HepG2 (cell line): ENCODE results near the gene RERE. TPM values are rescaled to one million over a fixed set of nuclear protein-coding genes. Genes with fewer than 3 reads are reported as not detected.

Experiments used
- ATAC-seq: fragments of 200-7000 bp; cut with Tn5 transposase; 3 replicates; pipeline ENCODE4 v1.9.1; 2020; ENCODE audit warnings: mild to moderate bottlenecking, moderate library complexity
- BruUV-seq: library from RNA; stranded (reverse); fragments of 400-500 nt; replicated peaks from 2 replicates; lab custom pipeline; 2021; lab: Mats Ljungman, UMichigan
- CTCF ChIA-PET: fragments of 300-600 bp; formaldehyde crosslinking; extraction: SDS; loops from one replicate; lab custom pipeline; 2021; ENCODE audit warnings: low total read pairs, inconsistent platforms, low intra/inter-chr PET ratio; lab: Yijun Ruan, JAX
- POLR2A ChIA-PET: fragments of 350-600 bp; sonication (Branson Sonifier 250); formaldehyde crosslinking; loops from one replicate; lab custom pipeline; 2020; ENCODE audit warnings: antibody characterized with exemption, inconsistent platforms; lab: Yijun Ruan, JAX
- DNase-seq: peaks from one replicate; pipeline ENCODE4 v3.0.0-alpha.2; 2015; ENCODE audit warnings: low spot score
- FAIRE-seq: peaks from 3 replicates; lab custom pipeline; 2011; peaks lifted over from hg19 to GRCh38; lab: Jason Lieb, UNC
- H2AFZ ChIP-seq: one replicate; pipeline ENCODE4 v1.6.1; 2011; ENCODE audit warnings: low read length, inconsistent platforms
- H3K27ac ChIP-seq: fragments of 300-600 bp; 3 replicates; pipeline ENCODE4 v1.8.0; 2011; ENCODE audit warnings: mixed run types, mild to moderate bottlenecking, mixed read lengths, low read length, inconsistent platforms; ENCODE audit not compliant: insufficient read depth; ENCODE audit errors: extremely low read length
- H3K27me3 ChIP-seq, 2 experiments: fragments of 200-600 bp in 1 of 2; 2 replicates in 1 of 2; 3 replicates in 1 of 2; pipeline versions ENCODE4 v1.6.0 to v1.8.0; 2011; ENCODE audit warnings: low read length in 2 of 2, mild to moderate bottlenecking in 2 of 2, moderate library complexity in 2 of 2, inconsistent platforms in 1 of 2; ENCODE audit not compliant: insufficient read depth in 2 of 2, control insufficient read depth in 1 of 2
- H3K36me3 ChIP-seq, 2 experiments: fragments of 200-600 bp in 1 of 2; replicated peaks in 1 of 2; 2 replicates in 1 of 2; 3 replicates in 1 of 2; pipeline versions ENCODE4 v1.5.1 to v1.8.0; 2011; ENCODE audit warnings: low read length in 2 of 2, inconsistent platforms in 1 of 2; ENCODE audit not compliant: insufficient read depth in 2 of 2, control insufficient read depth in 1 of 2
- H3K4me1 ChIP-seq: 2 replicates; pipeline ENCODE4 v1.5.1; 2012; ENCODE audit warnings: low read length, inconsistent platforms; ENCODE audit not compliant: insufficient read depth
- H3K4me2 ChIP-seq: 2 replicates; pipeline ENCODE4 v1.6.0; 2011; ENCODE audit warnings: low read depth, low read length, inconsistent platforms
- H3K4me3 ChIP-seq, 3 experiments: fragments of 200-600 bp in 1 of 3; sonication (generic), shearing (Covaris generic) in 1 of 3; replicated peaks in 1 of 3; 2 replicates each; pipeline ENCODE4 v1.5.1; 2011 to 2016; ENCODE audit warnings: low read length in 3 of 3, inconsistent platforms in 2 of 3, low read depth in 2 of 3, mild to moderate bottlenecking in 2 of 3, control low read depth in 1 of 3, mixed read lengths in 1 of 3; ENCODE audit not compliant: insufficient read depth in 1 of 3
- H3K79me2 ChIP-seq: one replicate; pipeline ENCODE4 v1.6.1; 2011; ENCODE audit warnings: low read length, inconsistent platforms; ENCODE audit not compliant: insufficient read depth
- H3K9ac ChIP-seq: 2 replicates; pipeline ENCODE4 v1.6.0; 2011; ENCODE audit warnings: mild to moderate bottlenecking, low read depth, low read length, inconsistent platforms; ENCODE audit not compliant: insufficient read depth
- H3K9me3 ChIP-seq: 2 replicates; pipeline ENCODE4 v1.5.1; 2012; ENCODE audit warnings: mild to moderate bottlenecking, low read length
- H4K20me1 ChIP-seq: 2 replicates; pipeline ENCODE4 v1.6.0; 2011; ENCODE audit warnings: inconsistent platforms, mild to moderate bottlenecking, low read length, moderate library complexity; ENCODE audit not compliant: insufficient read depth
- ARHGAP35 ChIP-seq: sonication (generic); formaldehyde crosslinking; IDR thresholded peaks from 2 replicates; pipeline ENCODE4 v1.9.0; 2022; ENCODE audit warnings: mild to moderate bottlenecking, inconsistent platforms, moderate library complexity, missing genetic modification reagents, borderline replicate concordance
- ATAD3A ChIP-seq: sonication (generic); formaldehyde crosslinking; IDR thresholded peaks from 2 replicates; pipeline ENCODE4 v1.4.0; 2020; ENCODE audit warnings: missing genetic modification reagents
- ATF6 ChIP-seq: sonication (generic); formaldehyde crosslinking; conservative IDR thresholded peaks from 2 replicates; pipeline ENCODE4 v1.4.0; 2020; ENCODE audit warnings: missing genetic modification reagents
- JARID2 ChIP-seq: sonication (generic); formaldehyde crosslinking; IDR thresholded peaks from 2 replicates; pipeline ENCODE4 v1.8.1; 2023; ENCODE audit warnings: missing genetic modification reagents, inconsistent platforms; ENCODE audit not compliant: insufficient replicate concordance
- KMT2B ChIP-seq: IDR thresholded peaks from 2 replicates; pipeline ENCODE4 v1.6.1; 2016; ENCODE audit warnings: missing genetic modification reagents, missing compliant biosample characterization
- NR2F1 ChIP-seq, 2 experiments: fragments of 450-650 bp in 1 of 2; formaldehyde crosslinking in 1 of 2; IDR thresholded peaks; 2 replicates each; pipeline versions ENCODE4 v1.5.0 to v1.6.1; 2016 to 2020; ENCODE audit warnings: mild to moderate bottlenecking in 1 of 2, missing compliant biosample characterization in 1 of 2, missing genetic modification reagents in 1 of 2, moderate library complexity in 1 of 2
- PCBP2 ChIP-seq: fragments of 200-400 bp; formaldehyde crosslinking; optimal IDR thresholded peaks from 2 replicates; pipeline ENCODE3; 2018; ENCODE audit warnings: low read length, low read depth; ENCODE audit not compliant: poor library complexity, severe bottlenecking
- POLR2AphosphoS2 ChIP-seq: IDR thresholded peaks from 2 replicates; pipeline ENCODE4 v1.6.1; 2011; ENCODE audit warnings: low read depth, low read length, improper control_type of control experiment
- SATB2 ChIP-seq: sonication (generic); formaldehyde crosslinking; IDR thresholded peaks from 2 replicates; pipeline ENCODE4 v1.5.0; 2020; ENCODE audit warnings: missing genetic modification reagents
- SNAPC5 ChIP-seq: sonication (generic); formaldehyde crosslinking; IDR thresholded peaks from 2 replicates; pipeline ENCODE4 v1.8.1; 2023; ENCODE audit warnings: mild to moderate bottlenecking, missing genetic modification reagents, borderline replicate concordance
- SNRNP70 ChIP-seq: fragments of 200-400 bp; formaldehyde crosslinking; IDR thresholded peaks from 2 replicates; pipeline ENCODE4 v1.6.1; 2017; ENCODE audit warnings: mild to moderate bottlenecking, low read depth, low read length, moderate library complexity
- STAT6 ChIP-seq: sonication (generic); formaldehyde crosslinking; IDR thresholded peaks from 2 replicates; pipeline ENCODE4 v1.4.0; 2020; ENCODE audit warnings: missing genetic modification reagents, mild to moderate bottlenecking, borderline replicate concordance
- ZNF362 ChIP-seq: sonication (generic); formaldehyde crosslinking; IDR thresholded peaks from 2 replicates; pipeline ENCODE4 v1.4.0; 2020; ENCODE audit warnings: missing genetic modification reagents, mild to moderate bottlenecking, borderline replicate concordance
- ZNF546 ChIP-seq: sonication (generic); formaldehyde crosslinking; conservative IDR thresholded peaks from 2 replicates; pipeline ENCODE4 v1.8.1; 2023; ENCODE audit warnings: mild to moderate bottlenecking, missing genetic modification reagents
- ZNF580 ChIP-seq: IDR thresholded peaks from 2 replicates; pipeline ENCODE4 v1.6.1; 2016; ENCODE audit warnings: low read depth, borderline replicate concordance
- ZSCAN30 ChIP-seq: sonication (generic); formaldehyde crosslinking; IDR thresholded peaks from 2 replicates; pipeline ENCODE4 v1.5.0; 2020; ENCODE audit warnings: mild to moderate bottlenecking, missing genetic modification reagents
- WGBS: methylation state at CpG from one replicate; pipeline ENCODE4 v1.1.6; 2017; ENCODE audit warnings: low lambda C conversion rate; 5-methylcytosine and 5-hydroxymethylcytosine counted together
- in situ Hi-C: cut with HindIII; loops from 2 replicates; pipeline ENCODE4 v1.10.0; 2017; ENCODE audit warnings: low pct_unique_long_range_greater_than_20kb; ENCODE audit not compliant: extremely low pct_ligation_motif_present
- intact Hi-C: fragments of 100-400 bp; cut with micrococcal nuclease; formaldehyde crosslinking; loops from one replicate; pipeline ENCODE4 v1.10.0; 2022; ENCODE audit not compliant: unreplicated experiment
- polyA plus RNA-seq, 8 experiments: library from polyadenylated mRNA; depleted of rRNA in 3 of 8; stranded (reverse) in 7 of 8; unstranded in 1 of 8; fragments of >200 nt; fragmentation: Illumina TruSeq in 4 of 8; extraction: Trizol in 4 of 8; gene quantifications; 2 replicates each; pipeline versions ENCODE4 v1.2.1 to v1.2.3, GENCODE V29; 2011 to 2016; ENCODE audit warnings: low read depth in 4 of 8, missing spikeins in 1 of 8, mixed read lengths in 1 of 8; ENCODE audit not compliant: insufficient read depth in 1 of 8
- total RNA-seq, 5 experiments: library from RNA; depleted of rRNA; stranded (reverse); fragments of >200 nt; fragmentation: Illumina TruSeq; extraction: Trizol; gene quantifications; 2 replicates each; pipeline ENCODE4 v1.2.3, GENCODE V29; 2016; ENCODE audit warnings: low read depth in 1 of 5

RERE gene
- total and polyA plus RNA-seq, 2 of the 13 experiments (the other 11 are each of a cell fraction or from before 2014, with no cell fraction given): 18.3 to 21.9 TPM

- TF ChIP-seq SNAPC5 (no peak), ARHGAP35 (CRISPR knock-in tag) (no peak), ATF6 (CRISPR knock-in tag) (no peak)
These were observed 344.1 kb downstream of the RERE start (continued) for GRCh38 chr1:8473121-8473875.

- H3K4me1 ChIP-seq: peaks cover 53% of the 10 kb centered on the region
- H3K9me3 ChIP-seq: no peaks in the 10 kb centered on the region
- no peak overlapping the region for H3K9ac ChIP-seq
- CTCF ChIA-PET: no interaction called here
- no peak overlapping the region for H3K4me2 ChIP-seq
- FAIRE-seq (no peak), DNase-seq (no peak), ATAC-seq (no peak)
- H3K27ac ChIP-seq: no peak overlapping the region
- intact Hi-C loops: no loop called here
- no peak overlapping the region for H2AFZ ChIP-seq
- peaks cover 18% of the 10 kb centered on the region for H3K79me2 ChIP-seq
- POLR2A ChIA-PET: no interaction called here
- 98% methylated on average over 2 of the region's 2 CpGs for WGBS
- H4K20me1 ChIP-seq: peaks cover 39% of the 10 kb centered on the region
- H3K4me3 ChIP-seq: no peak overlapping the region
- peaks cover 1 to 8% of the 10 kb centered on the region in 2 experiments; a peak in 3 of 5 replicates for H3K36me3 ChIP-seq
- H3K27me3 ChIP-seq: no peaks in the 10 kb centered on the region
- no peak for TF ChIP-seq ZSCAN30 (CRISPR knock-in tag)
- TF ChIP-seq ZNF580 (CRISPR knock-in tag): no peak
- TF ChIP-seq ATAD3A (CRISPR knock-in tag): no peak
- no peak for TF ChIP-seq KMT2B
- TF ChIP-seq ZNF546 (CRISPR knock-in tag): no peak
- no peak for TF ChIP-seq JARID2
- no peak for TF ChIP-seq PCBP2
- no peak for TF ChIP-seq STAT6 (CRISPR knock-in tag)
- no peak for TF ChIP-seq SATB2 (CRISPR knock-in tag)
- TF ChIP-seq ZNF362 (CRISPR knock-in tag): no peak
- TF ChIP-seq NR2F1 (CRISPR knock-in tag; IDR thresholded peaks at IDR 0.05): no peak
- TF ChIP-seq POLR2AphosphoS2: no peak
- TF ChIP-seq SNRNP70: no peak
- no TSS peak for BruUV-seq
- in situ Hi-C loops: no loop called here
These were observed 344.8 kb downstream of the RERE start for GRCh38 chr1:8472668-8473067.
